AG09309 (cell line): Measurements from ENCODE around the gene TEKT2.

ENCODE experiments used
- DNase-seq: peaks from one replicate; pipeline ENCODE4 v3.0.0-alpha.2; 2010; ENCODE audit warnings: low read depth
- H3K4me3 ChIP-seq: 2 replicates; pipeline ENCODE4 v1.5.1; 2011; ENCODE audit warnings: mild to moderate bottlenecking, low read depth, low read length, moderate library complexity; ENCODE audit not compliant: control insufficient read depth
- TF ChIP-seq, protein P1 (sequence below): IDR thresholded peaks from 2 replicates; pipeline ENCODE4 v1.5.1; 2011; ENCODE audit warnings: mild to moderate bottlenecking, low read depth, low read length, inconsistent platforms; ENCODE audit not compliant: insufficient read depth, control insufficient read depth; ENCODE audit errors: missing control alignments

TEKT2 gene, protein sequence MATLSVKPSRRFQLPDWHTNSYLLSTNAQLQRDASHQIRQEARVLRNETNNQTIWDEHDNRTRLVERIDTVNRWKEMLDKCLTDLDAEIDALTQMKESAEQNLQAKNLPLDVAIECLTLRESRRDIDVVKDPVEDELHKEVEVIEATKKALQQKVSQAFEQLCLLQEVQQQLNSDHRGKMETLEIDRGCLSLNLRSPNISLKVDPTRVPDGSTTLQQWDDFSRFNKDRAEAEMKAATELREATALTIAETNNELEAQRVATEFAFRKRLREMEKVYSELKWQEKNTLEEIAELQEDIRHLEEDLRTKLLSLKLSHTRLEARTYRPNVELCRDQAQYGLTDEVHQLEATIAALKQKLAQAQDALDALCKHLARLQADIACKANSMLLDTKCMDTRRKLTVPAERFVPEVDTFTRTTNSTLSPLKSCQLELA

DNA sequence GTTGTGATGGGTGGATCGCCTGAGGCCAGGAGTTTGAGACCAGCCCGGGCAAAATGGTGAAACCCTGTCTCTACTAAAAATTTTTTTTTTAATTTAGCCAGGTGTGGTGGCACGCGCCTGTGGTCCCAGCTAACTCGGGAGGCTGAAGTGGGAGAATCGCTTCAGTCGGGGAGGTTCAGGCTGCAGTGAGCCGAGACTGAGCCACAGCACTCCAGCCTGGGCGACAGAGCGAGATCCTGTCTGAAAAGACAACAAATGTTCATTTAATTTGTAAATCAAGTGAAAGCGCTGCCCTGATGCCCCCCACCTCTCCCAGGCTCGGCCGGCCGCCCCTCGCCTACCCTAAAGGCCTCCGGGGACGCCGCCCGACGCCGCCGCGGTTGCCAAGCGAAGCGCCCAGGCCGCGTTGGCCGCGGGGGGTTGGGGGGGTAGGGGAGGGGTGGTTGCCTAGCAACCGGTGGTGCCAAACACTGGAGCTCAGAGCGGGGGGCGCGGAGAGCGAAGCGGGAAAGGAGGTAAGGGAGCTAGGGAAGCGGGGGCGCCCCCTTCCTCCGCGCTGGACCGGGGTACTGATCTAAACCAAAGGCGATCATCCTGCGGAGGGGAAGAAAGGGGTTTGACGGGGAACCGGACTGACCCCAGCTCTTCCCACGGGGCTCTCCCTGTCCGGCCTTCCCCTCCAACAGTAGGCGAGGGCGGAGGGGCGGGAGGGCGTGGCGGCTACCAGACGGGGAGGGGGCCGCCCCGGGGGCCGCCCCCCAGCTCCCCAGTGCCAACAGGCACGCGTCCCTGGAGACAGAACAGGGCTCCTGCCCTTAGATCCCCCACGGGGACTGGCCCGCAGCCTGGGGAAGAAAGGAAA lies at the start of gene TEKT2:
TEKT2 (plus strand) TSS at position 460 of the 862 bp plus-strand sequence. CDS start 828 bp downstream, outside the sequence.
- peak within 1 kb of the TSS; percentile 58 for H3K4me3 ChIP-seq
- TF ChIP-seq, protein P1, sequence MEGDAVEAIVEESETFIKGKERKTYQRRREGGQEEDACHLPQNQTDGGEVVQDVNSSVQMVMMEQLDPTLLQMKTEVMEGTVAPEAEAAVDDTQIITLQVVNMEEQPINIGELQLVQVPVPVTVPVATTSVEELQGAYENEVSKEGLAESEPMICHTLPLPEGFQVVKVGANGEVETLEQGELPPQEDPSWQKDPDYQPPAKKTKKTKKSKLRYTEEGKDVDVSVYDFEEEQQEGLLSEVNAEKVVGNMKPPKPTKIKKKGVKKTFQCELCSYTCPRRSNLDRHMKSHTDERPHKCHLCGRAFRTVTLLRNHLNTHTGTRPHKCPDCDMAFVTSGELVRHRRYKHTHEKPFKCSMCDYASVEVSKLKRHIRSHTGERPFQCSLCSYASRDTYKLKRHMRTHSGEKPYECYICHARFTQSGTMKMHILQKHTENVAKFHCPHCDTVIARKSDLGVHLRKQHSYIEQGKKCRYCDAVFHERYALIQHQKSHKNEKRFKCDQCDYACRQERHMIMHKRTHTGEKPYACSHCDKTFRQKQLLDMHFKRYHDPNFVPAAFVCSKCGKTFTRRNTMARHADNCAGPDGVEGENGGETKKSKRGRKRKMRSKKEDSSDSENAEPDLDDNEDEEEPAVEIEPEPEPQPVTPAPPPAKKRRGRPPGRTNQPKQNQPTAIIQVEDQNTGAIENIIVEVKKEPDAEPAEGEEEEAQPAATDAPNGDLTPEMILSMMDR, result no peak
- DNase-seq, result no peak

DNA sequence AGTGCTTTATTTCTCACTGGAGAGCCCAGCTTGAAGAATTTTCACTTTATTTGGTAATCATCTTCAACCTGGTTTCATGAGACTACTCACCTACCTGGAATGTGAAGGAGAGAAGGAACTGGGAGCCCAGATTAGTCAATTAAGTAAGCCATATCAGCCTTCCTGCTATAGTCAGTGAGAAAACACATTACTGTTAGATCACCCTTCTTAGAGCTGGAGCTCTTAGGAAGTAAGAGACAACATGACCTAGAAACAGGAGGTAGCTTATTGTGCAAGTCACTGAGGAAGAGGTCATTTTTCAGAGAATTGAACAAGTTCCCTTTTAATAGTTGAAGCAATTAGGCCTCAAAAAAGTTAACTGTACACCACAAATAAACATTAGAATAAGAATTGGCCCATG lies 49.2 kb upstream of the TEKT2 start:
- TF ChIP-seq, protein P1, result no peak
- peak; percentile 11 for DNase-seq
- no peak overlapping the region for H3K4me3 ChIP-seq

DNA sequence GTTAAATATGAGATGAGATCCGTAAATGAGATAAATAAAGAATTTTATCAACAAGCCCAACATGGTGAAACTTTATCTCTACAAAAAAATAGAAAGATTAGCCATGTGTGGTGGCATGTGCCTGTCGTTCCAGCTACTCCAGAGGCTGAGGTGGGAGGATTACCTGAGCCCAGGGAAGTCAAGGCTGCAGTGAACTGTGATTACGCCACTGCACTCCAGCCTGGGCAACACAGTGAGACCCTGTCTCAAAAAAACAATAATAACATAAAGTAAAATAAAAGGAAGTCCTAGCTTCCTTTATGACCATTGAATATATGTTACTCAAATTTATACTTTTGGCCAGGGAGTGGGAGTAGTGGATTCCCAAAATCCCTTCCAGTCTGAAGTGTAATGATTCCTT lies 48.7 kb upstream of the TEKT2 start:
- TF ChIP-seq, protein P1, result no peak
- H3K4me3 ChIP-seq, result no peak overlapping the region
- DNase-seq, result no peak

DNA sequence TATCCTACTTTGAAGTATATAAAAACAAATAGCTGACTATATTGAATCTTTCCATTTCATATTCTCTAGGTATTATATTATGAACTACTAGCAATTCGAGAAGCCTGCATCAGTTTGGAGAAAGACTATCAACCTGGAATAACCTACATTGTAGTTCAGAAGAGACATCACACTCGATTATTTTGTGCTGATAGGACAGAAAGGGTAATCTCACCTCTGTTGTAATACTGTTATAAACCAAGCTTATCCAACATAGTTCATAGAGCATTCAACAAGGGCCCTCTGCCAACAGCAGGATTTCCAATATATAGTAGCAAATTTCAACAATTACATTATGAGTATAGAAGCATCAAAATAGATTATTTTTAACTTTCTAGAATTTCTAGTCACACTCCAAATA lies 43.7 kb upstream of the TEKT2 start:
- TF ChIP-seq, protein P1, result no peak
- no peak for DNase-seq
- no peak overlapping the region for H3K4me3 ChIP-seq

DNA sequence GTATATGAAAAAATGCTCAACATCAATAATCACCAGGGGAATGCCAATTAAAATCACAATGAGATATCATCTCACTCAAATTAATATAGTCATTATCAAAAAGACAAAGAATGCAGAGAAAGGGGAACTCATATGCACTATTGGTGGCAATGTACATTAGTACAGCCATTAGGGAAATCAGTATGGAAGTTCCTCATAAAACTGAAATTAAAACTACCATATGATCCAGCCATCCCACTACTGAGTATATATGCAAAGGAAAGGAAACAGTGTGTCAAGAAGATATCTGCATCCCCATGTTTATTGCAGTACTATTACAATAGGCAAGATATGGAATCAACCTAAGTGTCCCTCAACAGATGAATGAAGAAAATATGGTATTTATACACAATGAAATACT lies 32.1 kb upstream of the TEKT2 start:
- H3K4me3 ChIP-seq, result no peak overlapping the region
- TF ChIP-seq, protein P1, result no peak
- no peak for DNase-seq

DNA sequence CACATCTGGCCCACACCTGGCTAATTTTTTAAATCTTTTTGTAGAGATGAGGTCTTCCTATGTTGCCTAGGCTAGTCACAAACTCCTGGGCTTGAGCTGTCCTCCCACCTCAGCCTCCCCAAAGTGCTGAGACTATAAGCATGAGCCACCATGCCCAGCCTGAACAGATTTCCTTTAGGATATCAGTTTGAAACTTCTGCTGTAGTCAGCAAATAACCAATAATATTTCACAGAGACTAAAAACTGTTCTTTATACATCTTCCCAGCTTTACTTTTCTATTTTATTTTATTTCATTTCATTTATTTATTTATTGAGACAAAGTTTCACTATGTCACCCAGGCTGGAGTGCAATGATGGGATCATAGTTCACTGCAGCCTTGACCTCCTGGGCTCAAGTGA lies 29.9 kb upstream of the TEKT2 start:
- H3K4me3 ChIP-seq, result no peak overlapping the region
- TF ChIP-seq, protein P1, result no peak
- no peak for DNase-seq
